K562 (cell line): ENCODE data around the gene ARHGAP22. TPM values are rescaled to one million over a fixed set of nuclear protein-coding genes. Genes with fewer than 3 reads are reported as not detected.
A peak's percentile ranks its signal among the peaks of the same experiment; 100 is the strongest.

Experiments used
- CSDE1 ChIP-seq, 2 experiments: fragments of 450-650 bp; IDR thresholded peaks; 2 replicates each; pipeline ENCODE4 v1.6.1; 2016; ENCODE audit warnings: mild to moderate bottlenecking in 1 of 2
- FOXO4 ChIP-seq: fragments of 450-650 bp; formaldehyde crosslinking; IDR thresholded peaks from 2 replicates; pipeline ENCODE4 v1.4.0; 2020; ENCODE audit warnings: mild to moderate bottlenecking, moderate library complexity
- HMG20B ChIP-seq: fragments of 250-450 bp; sonication (Bioruptor Pico); IDR thresholded peaks from 2 replicates; pipeline ENCODE4 v1.5.0; 2021; ENCODE audit warnings: mild to moderate bottlenecking
- HSF4 ChIP-seq: fragments of 250-450 bp; sonication (Bioruptor Pico); IDR thresholded peaks from 2 replicates; pipeline ENCODE4 v2.1.2; 2022; ENCODE audit warnings: mild to moderate bottlenecking, moderate library complexity, borderline replicate concordance
- NELFE ChIP-seq: IDR thresholded peaks from 2 replicates; pipeline ENCODE4 v1.6.1; 2011; ENCODE audit warnings: mild to moderate bottlenecking; ENCODE audit not compliant: insufficient read depth, insufficient read length
- RBM14 ChIP-seq: fragments of 200-400 bp; formaldehyde crosslinking; IDR thresholded peaks from 2 replicates; pipeline ENCODE4 v1.6.1; 2018; ENCODE audit warnings: low read depth, mild to moderate bottlenecking, low read length, moderate library complexity, borderline replicate concordance; ENCODE audit not compliant: insufficient read depth
- SMARCC2 ChIP-seq: fragments of 450-650 bp; IDR thresholded peaks from 2 replicates; pipeline ENCODE4 v1.6.1; 2017; ENCODE audit warnings: antibody characterized with exemption, moderate library complexity, mild to moderate bottlenecking, low read depth
- SMARCE1 ChIP-seq: fragments of 450-650 bp; IDR thresholded peaks from 2 replicates; pipeline ENCODE4 v1.7.1; 2016; ENCODE audit warnings: mild to moderate bottlenecking
- USF1 ChIP-seq: sonication (generic); formaldehyde crosslinking; IDR thresholded peaks from 2 replicates; pipeline ENCODE4 v1.9.0; 2022; ENCODE audit warnings: mild to moderate bottlenecking, missing genetic modification reagents
- YY1 ChIP-seq, 3 experiments: IDR thresholded peaks; 2 replicates each; pipeline ENCODE4 v1.6.1; 2011; ENCODE audit warnings: low read length in 2 of 3, mild to moderate bottlenecking in 2 of 3, moderate library complexity in 2 of 3, borderline replicate concordance in 1 of 3, control low read depth in 1 of 3, low read depth in 1 of 3; ENCODE audit not compliant: insufficient read depth in 3 of 3, insufficient replicate concordance in 2 of 3, control insufficient read depth in 1 of 3, insufficient read length in 1 of 3; ENCODE audit errors: extremely low read depth in 1 of 3
- ZFP30 ChIP-seq: fragments of 250-450 bp; sonication (Bioruptor Pico); IDR thresholded peaks from 2 replicates; pipeline ENCODE4 v1.8.0; 2022; ENCODE audit warnings: moderate library complexity, mild to moderate bottlenecking, inconsistent platforms, borderline replicate concordance
- ZNF431 ChIP-seq: sonication (generic); formaldehyde crosslinking; IDR thresholded peaks from 2 replicates; pipeline ENCODE4 v1.8.0; 2022; ENCODE audit warnings: mild to moderate bottlenecking, missing genetic modification reagents
- ZNF592 ChIP-seq: fragments of 450-650 bp; IDR thresholded peaks from 2 replicates; pipeline ENCODE4 v1.6.1; 2017; ENCODE audit warnings: antibody characterized with exemption, mild to moderate bottlenecking
- polyA plus RNA-seq, 8 experiments: library from polyadenylated mRNA; depleted of rRNA in 4 of 8; stranded (reverse) in 5 of 8; unstranded in 3 of 8; fragments of >200 nt; fragmentation: Nextera tagmentation in 2 of 8; fragmentation: Illumina TruSeq in 1 of 8; extraction: Ambion mirVana in 2 of 8; extraction: Trizol in 1 of 8; gene quantifications; 2 replicates each; pipeline versions ENCODE4 v1.2.1 to v1.2.3, GENCODE V29; 2011 to 2014; ENCODE audit warnings: inconsistent platforms in 1 of 8, missing spikeins in 1 of 8
- total RNA-seq, 7 experiments: library from RNA; depleted of rRNA in 6 of 7; stranded (reverse); fragments of >200 nt in 6 of 7; fragmentation: Illumina TruSeq in 2 of 7; extraction: Trizol in 2 of 7; gene quantifications; 2 replicates each; pipeline versions ENCODE4 v1.2.1 to v1.2.3, GENCODE V29; 2011 to 2021; ENCODE audit warnings: low replicate concordance in 1 of 7
- TF ChIP-seq, protein P1 (sequence below): fragments of 450-650 bp; conservative IDR thresholded peaks from 2 replicates; pipeline ENCODE4 v1.6.1; 2016; ENCODE audit warnings: missing genetic modification characterization, low read depth, mild to moderate bottlenecking, control low read depth, missing compliant biosample characterization

ARHGAP22 gene
- total and polyA plus RNA-seq, 9 of the 15 experiments (the other 6 are each of a cell fraction or from before 2014, with no cell fraction given), result 1.3 to 28.1 (median 12.7) TPM

DNA sequence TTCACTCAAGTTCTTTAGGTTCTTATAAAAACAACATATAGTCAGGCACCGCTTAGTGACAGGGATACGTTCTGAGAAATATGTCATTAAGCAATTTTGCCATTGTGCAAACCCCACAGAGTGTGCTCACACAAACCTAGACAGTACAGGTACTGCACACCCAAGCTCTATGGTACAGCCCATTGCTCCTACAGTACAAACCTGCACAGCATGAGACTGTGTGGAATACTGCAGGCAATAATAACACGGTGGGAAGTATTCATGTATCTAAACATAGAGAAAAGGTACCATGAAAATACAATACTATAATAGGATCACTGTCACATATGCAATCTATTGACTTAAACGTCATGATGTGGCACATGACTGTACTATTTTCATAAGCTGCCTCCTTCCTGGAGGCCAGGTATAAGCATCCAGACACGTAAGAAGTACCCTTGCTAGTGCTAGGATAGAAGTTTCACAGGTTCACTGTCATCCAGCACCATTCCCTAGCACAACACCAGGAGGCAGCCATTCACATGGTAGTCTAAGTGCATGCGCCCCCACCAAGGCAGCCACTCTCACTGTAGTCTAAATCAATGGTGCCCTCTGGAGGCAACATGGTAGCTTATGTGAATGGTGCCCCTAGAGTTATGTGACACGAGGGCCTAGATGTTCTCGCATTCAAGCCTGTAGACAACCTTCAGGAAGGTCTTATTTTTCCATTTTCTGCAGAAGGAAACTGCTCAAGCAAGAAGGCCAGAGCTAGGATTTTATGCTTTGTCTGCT lies 98.5 kb downstream of the ARHGAP22 start (continued):
- no peak for TF ChIP-seq USF1 (CRISPR knock-in tag)
- no peak for TF ChIP-seq SMARCE1
- TF ChIP-seq ZNF431 (CRISPR knock-in tag), result no peak
- TF ChIP-seq, protein P1, sequence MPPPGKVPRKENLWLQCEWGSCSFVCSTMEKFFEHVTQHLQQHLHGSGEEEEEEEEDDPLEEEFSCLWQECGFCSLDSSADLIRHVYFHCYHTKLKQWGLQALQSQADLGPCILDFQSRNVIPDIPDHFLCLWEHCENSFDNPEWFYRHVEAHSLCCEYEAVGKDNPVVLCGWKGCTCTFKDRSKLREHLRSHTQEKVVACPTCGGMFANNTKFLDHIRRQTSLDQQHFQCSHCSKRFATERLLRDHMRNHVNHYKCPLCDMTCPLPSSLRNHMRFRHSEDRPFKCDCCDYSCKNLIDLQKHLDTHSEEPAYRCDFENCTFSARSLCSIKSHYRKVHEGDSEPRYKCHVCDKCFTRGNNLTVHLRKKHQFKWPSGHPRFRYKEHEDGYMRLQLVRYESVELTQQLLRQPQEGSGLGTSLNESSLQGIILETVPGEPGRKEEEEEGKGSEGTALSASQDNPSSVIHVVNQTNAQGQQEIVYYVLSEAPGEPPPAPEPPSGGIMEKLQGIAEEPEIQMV, result no peak
- TF ChIP-seq FOXO4 (CRISPR knock-in tag), result no peak
- TF ChIP-seq YY1 (IDR thresholded peaks at IDR 0.05; ENCODE audit: borderline replicate concordance in 1 of 3, control insufficient read depth in 1 of 3, extremely low read depth in 1 of 3, insufficient read depth in 3 of 3, insufficient read length in 1 of 3, insufficient replicate concordance in 2 of 3, low read depth in 1 of 3, low read length in 2 of 3), result peak in 2 of 3 experiments; percentile 35 to 76
- no peak for TF ChIP-seq RBM14
- no peak for TF ChIP-seq NELFE
- TF ChIP-seq HSF4, result no peak
- peak; percentile 93 for TF ChIP-seq ZNF592
- TF ChIP-seq CSDE1 (IDR thresholded peaks at IDR 0.05), result no peak
- no peak for TF ChIP-seq SMARCC2
- no peak for TF ChIP-seq ZFP30 (CRISPR knock-in tag)
- 0 out of 2 replicates have a peak, but pooled peaks have one; percentile 37 for TF ChIP-seq HMG20B
